HepG2 (cell line): Measurements from ENCODE around the gene MARK2. TPM values are rescaled to one million over a fixed set of nuclear protein-coding genes. Genes with fewer than 3 reads are reported as not detected.

ENCODE experiments used
- CBX5 ChIP-seq: sonication (generic); formaldehyde crosslinking; IDR thresholded peaks from 2 replicates; pipeline ENCODE4 v1.4.0; 2020; ENCODE audit warnings: missing genetic modification reagents, borderline replicate concordance
- FOSL1 ChIP-seq: sonication (generic); formaldehyde crosslinking; IDR thresholded peaks from 2 replicates; pipeline ENCODE4 v1.9.0; 2021; ENCODE audit warnings: missing genetic modification reagents, borderline replicate concordance
- GATAD2A ChIP-seq: IDR thresholded peaks from 2 replicates; pipeline ENCODE4 v1.6.1; 2016
- HMG20A ChIP-seq: IDR thresholded peaks from 2 replicates; pipeline ENCODE4 v1.6.1; 2016; ENCODE audit warnings: borderline replicate concordance
- HNRNPLL ChIP-seq: fragments of 200-400 bp; formaldehyde crosslinking; IDR thresholded peaks from 2 replicates; pipeline ENCODE4 v1.6.1; 2017; ENCODE audit warnings: mild to moderate bottlenecking, low read depth, low read length; ENCODE audit not compliant: poor library complexity, severe bottlenecking
- HNRNPUL1 ChIP-seq: fragments of 200-400 bp; formaldehyde crosslinking; IDR thresholded peaks from 2 replicates; pipeline ENCODE4 v1.6.1; 2017; ENCODE audit warnings: low read depth, mild to moderate bottlenecking, low read length, moderate library complexity
- MAFG ChIP-seq: sonication (generic); formaldehyde crosslinking; IDR thresholded peaks from 2 replicates; pipeline ENCODE4 v1.5.1; 2020; ENCODE audit warnings: mild to moderate bottlenecking, missing genetic modification reagents
- MED13 ChIP-seq: sonication (generic); formaldehyde crosslinking; IDR thresholded peaks from 2 replicates; pipeline ENCODE4 v1.5.0; 2020; ENCODE audit warnings: missing genetic modification reagents
- NFIC ChIP-seq: IDR thresholded peaks from 2 replicates; pipeline ENCODE4 v1.6.1; 2012; ENCODE audit warnings: mild to moderate bottlenecking, low read length, inconsistent platforms
- NONO ChIP-seq, 2 experiments: fragments of 450-650 bp in 1 of 2; sonication (generic) in 1 of 2; formaldehyde crosslinking in 1 of 2; IDR thresholded peaks in 1 of 2; conservative IDR thresholded peaks in 1 of 2; 2 replicates each; pipeline versions ENCODE4 v1.6.1 to v1.8.0; 2017 to 2022; ENCODE audit warnings: mild to moderate bottlenecking in 1 of 2, missing genetic modification reagents in 1 of 2, moderate library complexity in 1 of 2
- NR2F2 ChIP-seq: IDR thresholded peaks from 2 replicates; pipeline ENCODE4 v1.6.1; 2012; ENCODE audit warnings: low read depth, inconsistent platforms, borderline replicate concordance
- PAWR ChIP-seq: sonication (generic); formaldehyde crosslinking; IDR thresholded peaks from 2 replicates; pipeline ENCODE4 v1.4.0; 2020; ENCODE audit warnings: missing genetic modification reagents, mild to moderate bottlenecking, borderline replicate concordance
- RARG ChIP-seq: sonication (generic); formaldehyde crosslinking; IDR thresholded peaks from 2 replicates; pipeline ENCODE4 v1.4.0; 2020; ENCODE audit warnings: low read depth, mild to moderate bottlenecking, missing genetic modification reagents
- REXO4 ChIP-seq: sonication (generic); formaldehyde crosslinking; IDR thresholded peaks from 2 replicates; pipeline ENCODE4 v1.8.0; 2022; ENCODE audit warnings: missing genetic modification reagents, mild to moderate bottlenecking, borderline replicate concordance
- SETDB1 ChIP-seq: sonication (generic); formaldehyde crosslinking; IDR thresholded peaks from 2 replicates; pipeline ENCODE4 v1.5.1; 2020; ENCODE audit warnings: missing genetic modification reagents, mild to moderate bottlenecking, borderline replicate concordance
- TGIF2 ChIP-seq: IDR thresholded peaks from 2 replicates; pipeline ENCODE4 v1.6.1; 2016; ENCODE audit warnings: control low read depth, missing compliant biosample characterization
- U2AF1 ChIP-seq: fragments of 200-400 bp; formaldehyde crosslinking; optimal IDR thresholded peaks from 2 replicates; pipeline ENCODE3; 2017; ENCODE audit warnings: mild to moderate bottlenecking, low read depth, low read length
- ZNF138 ChIP-seq: sonication (generic); formaldehyde crosslinking; IDR thresholded peaks from 2 replicates; pipeline ENCODE4 v1.5.0; 2020; ENCODE audit warnings: mild to moderate bottlenecking, low read depth, missing genetic modification reagents
- ZNF263 ChIP-seq: sonication (generic); formaldehyde crosslinking; IDR thresholded peaks from 2 replicates; pipeline ENCODE4 v1.4.0; 2020; ENCODE audit warnings: missing genetic modification reagents
- ZNF329 ChIP-seq: sonication (generic); formaldehyde crosslinking; IDR thresholded peaks from 2 replicates; pipeline ENCODE4 v1.9.0; 2021; ENCODE audit warnings: low read depth, mild to moderate bottlenecking, missing genetic modification reagents
- ZNF350 ChIP-seq: sonication (generic); formaldehyde crosslinking; IDR thresholded peaks from 2 replicates; pipeline ENCODE4 v1.4.0; 2020; ENCODE audit warnings: mild to moderate bottlenecking, low read depth, missing genetic modification reagents, borderline replicate concordance
- ZNF674 ChIP-seq: sonication (generic); formaldehyde crosslinking; IDR thresholded peaks from 2 replicates; pipeline ENCODE4 v1.5.0; 2020; ENCODE audit warnings: low read depth, mild to moderate bottlenecking, missing genetic modification reagents
- ZNF83 ChIP-seq: sonication (generic); formaldehyde crosslinking; IDR thresholded peaks from 2 replicates; pipeline ENCODE4 v1.4.0; 2020; ENCODE audit warnings: missing genetic modification reagents, mild to moderate bottlenecking, borderline replicate concordance
- ZSCAN21 ChIP-seq: sonication (generic); formaldehyde crosslinking; IDR thresholded peaks from 2 replicates; pipeline ENCODE4 v1.8.0; 2022; ENCODE audit warnings: mild to moderate bottlenecking, missing genetic modification reagents, moderate library complexity, borderline replicate concordance
- polyA plus RNA-seq, 8 experiments: library from polyadenylated mRNA; depleted of rRNA in 3 of 8; stranded (reverse) in 7 of 8; unstranded in 1 of 8; fragments of >200 nt; fragmentation: Illumina TruSeq in 4 of 8; extraction: Trizol in 4 of 8; gene quantifications; 2 replicates each; pipeline versions ENCODE4 v1.2.1 to v1.2.3, GENCODE V29; 2011 to 2016; ENCODE audit warnings: low read depth in 4 of 8, missing spikeins in 1 of 8, mixed read lengths in 1 of 8; ENCODE audit not compliant: insufficient read depth in 1 of 8
- total RNA-seq, 5 experiments: library from RNA; depleted of rRNA; stranded (reverse); fragments of >200 nt; fragmentation: Illumina TruSeq; extraction: Trizol; gene quantifications; 2 replicates each; pipeline ENCODE4 v1.2.3, GENCODE V29; 2016; ENCODE audit warnings: low read depth in 1 of 5
- TF ChIP-seq, protein P1 (sequence below): sonication (generic); formaldehyde crosslinking; IDR thresholded peaks from 2 replicates; pipeline ENCODE4 v1.5.0; 2020; ENCODE audit warnings: mild to moderate bottlenecking, missing genetic modification reagents, borderline replicate concordance
- TF ChIP-seq, protein P2 (sequence below): sonication (generic); formaldehyde crosslinking; IDR thresholded peaks from 2 replicates; pipeline ENCODE4 v1.4.0; 2020; ENCODE audit warnings: mild to moderate bottlenecking, missing genetic modification reagents

The MARK2 gene
- total and polyA plus RNA-seq, 2 of the 13 experiments (the other 11 are each of a cell fraction or from before 2014, with no cell fraction given), result 13.5 to 13.9 TPM

GRCh38 chr11:63837027-63837688 lies 1.8 kb upstream of the MARK2 start (continued):
- TF ChIP-seq, protein P1, sequence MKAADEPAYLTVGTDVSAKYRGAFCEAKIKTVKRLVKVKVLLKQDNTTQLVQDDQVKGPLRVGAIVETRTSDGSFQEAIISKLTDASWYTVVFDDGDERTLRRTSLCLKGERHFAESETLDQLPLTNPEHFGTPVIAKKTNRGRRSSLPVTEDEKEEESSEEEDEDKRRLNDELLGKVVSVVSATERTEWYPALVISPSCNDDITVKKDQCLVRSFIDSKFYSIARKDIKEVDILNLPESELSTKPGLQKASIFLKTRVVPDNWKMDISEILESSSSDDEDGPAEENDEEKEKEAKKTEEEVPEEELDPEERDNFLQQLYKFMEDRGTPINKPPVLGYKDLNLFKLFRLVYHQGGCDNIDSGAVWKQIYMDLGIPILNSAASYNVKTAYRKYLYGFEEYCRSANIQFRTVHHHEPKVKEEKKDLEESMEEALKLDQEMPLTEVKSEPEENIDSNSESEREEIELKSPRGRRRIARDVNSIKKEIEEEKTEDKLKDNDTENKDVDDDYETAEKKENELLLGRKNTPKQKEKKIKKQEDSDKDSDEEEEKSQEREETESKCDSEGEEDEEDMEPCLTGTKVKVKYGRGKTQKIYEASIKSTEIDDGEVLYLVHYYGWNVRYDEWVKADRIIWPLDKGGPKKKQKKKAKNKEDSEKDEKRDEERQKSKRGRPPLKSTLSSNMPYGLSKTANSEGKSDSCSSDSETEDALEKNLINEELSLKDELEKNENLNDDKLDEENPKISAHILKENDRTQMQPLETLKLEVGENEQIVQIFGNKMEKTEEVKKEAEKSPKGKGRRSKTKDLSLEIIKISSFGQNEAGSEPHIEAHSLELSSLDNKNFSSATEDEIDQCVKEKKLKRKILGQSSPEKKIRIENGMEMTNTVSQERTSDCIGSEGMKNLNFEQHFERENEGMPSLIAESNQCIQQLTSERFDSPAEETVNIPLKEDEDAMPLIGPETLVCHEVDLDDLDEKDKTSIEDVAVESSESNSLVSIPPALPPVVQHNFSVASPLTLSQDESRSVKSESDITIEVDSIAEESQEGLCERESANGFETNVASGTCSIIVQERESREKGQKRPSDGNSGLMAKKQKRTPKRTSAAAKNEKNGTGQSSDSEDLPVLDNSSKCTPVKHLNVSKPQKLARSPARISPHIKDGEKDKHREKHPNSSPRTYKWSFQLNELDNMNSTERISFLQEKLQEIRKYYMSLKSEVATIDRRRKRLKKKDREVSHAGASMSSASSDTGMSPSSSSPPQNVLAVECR (CRISPR knock-in tag), result peak; percentile 41; the same call in 1 of the 2 replicates
- no peak for TF ChIP-seq RARG (CRISPR knock-in tag)
- TF ChIP-seq FOSL1 (CRISPR knock-in tag), result no peak
- no peak for TF ChIP-seq MED13
- no peak for TF ChIP-seq ZNF674 (CRISPR knock-in tag)
- 0 out of 2 replicates have a peak, but pooled peaks have one; percentile 62 for TF ChIP-seq TGIF2 (CRISPR knock-in tag)
- TF ChIP-seq ZNF83, result no peak
- no peak for TF ChIP-seq HMG20A (CRISPR knock-in tag)
- TF ChIP-seq ZNF138 (CRISPR knock-in tag), result 0 out of 2 replicates have a peak, but pooled peaks have one; percentile 53
- no peak for TF ChIP-seq HNRNPUL1
- TF ChIP-seq PAWR (CRISPR knock-in tag), result no peak
- no peak for TF ChIP-seq NFIC
- TF ChIP-seq MAFG (CRISPR knock-in tag), result no peak
- TF ChIP-seq ZNF329, result 0 out of 2 replicates have a peak, but pooled peaks have one; percentile 40
- TF ChIP-seq SETDB1 (CRISPR knock-in tag), result no peak
- no peak for TF ChIP-seq REXO4
- TF ChIP-seq HNRNPLL, result no peak
- TF ChIP-seq ZNF350 (CRISPR knock-in tag), result no peak
- TF ChIP-seq NR2F2, result no peak
- TF ChIP-seq ZSCAN21 (CRISPR knock-in tag), result peak; percentile 56; the same call in 1 of the 2 replicates
- peak; percentile 9; the same call in 1 of the 2 replicates for TF ChIP-seq ZNF263 (CRISPR knock-in tag)
- TF ChIP-seq, protein P2, sequence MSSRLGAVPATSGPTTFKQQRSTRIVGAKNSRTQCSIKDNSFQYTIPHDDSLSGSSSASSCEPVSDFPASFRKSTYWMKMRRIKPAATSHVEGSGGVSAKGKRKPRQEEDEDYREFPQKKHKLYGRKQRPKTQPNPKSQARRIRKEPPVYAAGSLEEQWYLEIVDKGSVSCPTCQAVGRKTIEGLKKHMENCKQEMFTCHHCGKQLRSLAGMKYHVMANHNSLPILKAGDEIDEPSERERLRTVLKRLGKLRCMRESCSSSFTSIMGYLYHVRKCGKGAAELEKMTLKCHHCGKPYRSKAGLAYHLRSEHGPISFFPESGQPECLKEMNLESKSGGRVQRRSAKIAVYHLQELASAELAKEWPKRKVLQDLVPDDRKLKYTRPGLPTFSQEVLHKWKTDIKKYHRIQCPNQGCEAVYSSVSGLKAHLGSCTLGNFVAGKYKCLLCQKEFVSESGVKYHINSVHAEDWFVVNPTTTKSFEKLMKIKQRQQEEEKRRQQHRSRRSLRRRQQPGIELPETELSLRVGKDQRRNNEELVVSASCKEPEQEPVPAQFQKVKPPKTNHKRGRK, result no peak
- TF ChIP-seq U2AF1, result no peak
- no peak for TF ChIP-seq NONO (IDR thresholded peaks at IDR 0.05)
- no peak for TF ChIP-seq NONO (CRISPR knock-in tag; conservative IDR thresholded peaks at IDR 0.05)
- TF ChIP-seq CBX5, result no peak
- TF ChIP-seq GATAD2A (CRISPR knock-in tag), result peak; percentile 32; the same call in 1 of the 2 replicates
